Activated CD8-positive, alpha-beta memory T cell treated with anti-CD3 and anti-CD28 coated beads, Interleukin-2, amount 50 U/mL, for 24 hours (primary cell): ENCODE results near the gene ZDHHC3.

Experiments used
- DNase-seq: peaks from one replicate; pipeline ENCODE4 v3.0.0-alpha.2; 2020; ENCODE audit errors: extremely low read depth

ZDHHC3 gene

GRCh38 chr3:44976002-44976815 lies at the start of gene ZDHHC3, which contains the start of gene EXOSC7:
Gene ZDHHC3, minus strand, starts transcription at chr3:44976174. Its CDS starts 16,738 bp downstream, at chr3:44959436.
Gene EXOSC7, plus strand, starts transcription at chr3:44976244. Its CDS starts 34 bp downstream, at chr3:44976278.
- DNase-seq, result peak; percentile 59

GRCh38 chr3:45024542-45025255 lies 48.7 kb upstream of the ZDHHC3 start:
- DNase-seq, result no peak

GRCh38 chr3:45023675-45024074 lies 47.7 kb upstream of the ZDHHC3 start:
- DNase-seq, result no peak

- no peak for DNase-seq
These were observed 45.7 kb upstream of the ZDHHC3 start for GRCh38 chr3:45021524-45022297.

GRCh38 chr3:45020534-45020933 lies 44.6 kb upstream of the ZDHHC3 start:
- DNase-seq, result no peak

- no peak for DNase-seq
These were observed 41.8 kb upstream of the ZDHHC3 start for GRCh38 chr3:45017821-45018220.

GRCh38 chr3:45016916-45017315 lies 40.9 kb upstream of the ZDHHC3 start:
- DNase-seq, result no peak

GRCh38 chr3:45012577-45012976 lies 36.6 kb upstream of the ZDHHC3 start:
- no peak for DNase-seq

GRCh38 chr3:45011756-45012508 lies 36.0 kb upstream of the ZDHHC3 start:
- no peak for DNase-seq

GRCh38 chr3:45010811-45011333 lies 34.9 kb upstream of the ZDHHC3 start:
- DNase-seq, result no peak

GRCh38 chr3:45009868-45010267 lies 33.9 kb upstream of the ZDHHC3 start:
- DNase-seq, result no peak

GRCh38 chr3:45008117-45008516 lies 32.1 kb upstream of the ZDHHC3 start:
- no peak for DNase-seq

GRCh38 chr3:45007091-45007490 lies 31.1 kb upstream of the ZDHHC3 start:
- DNase-seq, result no peak

GRCh38 chr3:45003859-45004258 lies 27.9 kb upstream of the ZDHHC3 start:
- no peak for DNase-seq

- DNase-seq, result no peak
These were observed 27.4 kb upstream of the ZDHHC3 start for GRCh38 chr3:45003406-45003805.

GRCh38 chr3:45002720-45003119 lies 26.7 kb upstream of the ZDHHC3 start:
- no peak for DNase-seq

- DNase-seq, result no peak
These were observed 26.2 kb upstream of the ZDHHC3 start for GRCh38 chr3:45002139-45002660.

GRCh38 chr3:45001738-45002137 lies 25.8 kb upstream of the ZDHHC3 start:
- no peak for DNase-seq

- DNase-seq, result no peak
These were observed 24.8 kb upstream of the ZDHHC3 start for GRCh38 chr3:45000823-45001222.

GRCh38 chr3:44999782-45000181 lies 23.8 kb upstream of the ZDHHC3 start:
- no peak for DNase-seq

- DNase-seq, result no peak
These were observed 20.6 kb upstream of the ZDHHC3 start for GRCh38 chr3:44996556-44996969.
